Gastrocnemius medialis (tissue), 4 donors: ENCODE measurements around the gene MFSD6. TPM values are rescaled to one million over a fixed set of nuclear protein-coding genes. Genes with fewer than 3 reads are reported as not detected.

Experiments
- ATAC-seq, 2 donors: fragments of 150-250 bp; one replicate each; pipeline ENCODE4 v1.9.1; 2016
- DNase-seq, 2 donors: peaks; one replicate each; pipeline ENCODE4 v3.0.0-alpha.2; 2019
- H3K27ac ChIP-seq, 4 donors: fragments of 200-600 bp; sonication (generic); 1 replicate in 1 of 4; 2 replicates in 3 of 4; pipeline ENCODE4 v1.5.1; 2016 to 2018; ENCODE audit warnings: mild to moderate bottlenecking in 2 of 4, moderate library complexity in 1 of 4
- H3K27me3 ChIP-seq, 3 donors: fragments of 200-600 bp; sonication (generic) in 2 of 3; 1 replicate in 1 of 3; 2 replicates in 2 of 3; pipeline versions ENCODE4 v1.5.1 to v1.6.0; 2016 to 2019; ENCODE audit warnings: mild to moderate bottlenecking in 1 of 3, moderate library complexity in 1 of 3
- H3K36me3 ChIP-seq, 2 donors: fragments of 200-600 bp; sonication (generic) in 1 of 2; one replicate each; pipeline ENCODE4 v1.5.1; 2017 to 2018
- H3K4me1 ChIP-seq, 2 donors: fragments of 200-600 bp; sonication (generic) in 1 of 2; one replicate each; pipeline ENCODE4 v1.5.1; 2016 to 2017; ENCODE audit warnings: mild to moderate bottlenecking in 2 of 2
- H3K4me3 ChIP-seq, 4 donors: fragments of 200-600 bp; sonication (generic) in 3 of 4; 1 replicate in 1 of 4; 2 replicates in 3 of 4; pipeline ENCODE4 v1.5.1; 2016 to 2019; ENCODE audit warnings: mild to moderate bottlenecking in 2 of 4
- H3K9me3 ChIP-seq, 3 donors: fragments of 200-600 bp; sonication (generic) in 2 of 3; 1 replicate in 1 of 3; 2 replicates in 2 of 3; pipeline ENCODE4 v1.5.1; 2016 to 2019
- POLR2A ChIP-seq, 2 donors: fragments of 450-650 bp; IDR thresholded peaks; one replicate each; pipeline ENCODE4 v1.6.1; 2017; ENCODE audit warnings: antibody characterized with exemption in 2 of 2, mild to moderate bottlenecking in 2 of 2, moderate library complexity in 2 of 2
- in situ Hi-C, 4 donors: fragments of 200-750 bp; cut with MboI; loops; one replicate each; pipeline versions ENCODE4 v1.15.0 to v1.8.0; 2017; ENCODE audit warnings: low sequenced_read_pairs in 4 of 4
- intact Hi-C: fragments of 100-400 bp; cut with DNase I; formaldehyde crosslinking; loops from one replicate; pipeline ENCODE4 v1.15.1; 2023; ENCODE audit warnings: low total_unique reads
- total RNA-seq, 4 donors: library from RNA; depleted of rRNA; stranded (reverse); fragments of >200 nt; gene quantifications; one replicate each; pipeline versions ENCODE4 v1.1.0 to v1.2.3, GENCODE V29; 2016
- TF ChIP-seq, protein P1 (sequence below), 5 experiments: fragments of 450-650 bp in 3 of 5; fragments of 200-600 bp in 2 of 5; sonication (generic) in 2 of 5; IDR thresholded peaks in 4 of 5; conservative IDR thresholded peaks in 1 of 5; 1 replicate in 4 of 5; 2 replicates in 1 of 5; pipeline ENCODE4 v1.5.1; 2016 to 2019; ENCODE audit warnings: antibody characterized with exemption in 5 of 5, mild to moderate bottlenecking in 3 of 5, moderate library complexity in 3 of 5

The MFSD6 gene
- total RNA-seq, 4 donors from 2014 or later = 9.3 to 20.3 (median 12.5) TPM

DNA sequence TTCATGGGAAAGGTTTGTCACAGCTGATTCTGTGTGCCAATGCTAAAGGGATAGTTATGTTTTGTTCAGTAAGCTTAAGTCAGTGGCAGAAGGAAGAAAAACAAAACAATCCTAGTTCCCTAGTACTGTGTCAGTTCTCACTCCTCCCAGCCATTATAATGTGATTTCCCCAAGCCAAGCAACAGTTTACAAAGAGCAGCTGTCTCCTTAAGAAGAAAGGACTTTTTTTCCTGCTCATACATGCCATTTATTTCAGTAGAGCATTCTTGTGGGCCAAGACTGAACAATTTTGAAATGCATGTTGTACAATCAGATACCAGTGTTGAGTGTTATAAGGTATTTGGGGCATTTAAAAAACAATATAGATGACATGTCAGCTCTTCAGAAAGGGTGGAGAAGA lies 74.3 kb downstream of the MFSD6 start:
- Histone ChIP-seq H3K4me3 (no peak overlapping the region), H3K27me3 (no peaks in the 10 kb centered on the region), H3K27ac (no peak overlapping the region), H3K9me3 (no peaks in the 10 kb centered on the region), H3K4me1 (peaks cover 0 to 6% of the 10 kb centered on the region in 2 donors), H3K36me3 (no peaks in the 10 kb centered on the region)
- in situ Hi-C loops (no loop called here), intact Hi-C loops (no loop called here)
- no peak for TF ChIP-seq POLR2A (IDR thresholded peaks at IDR 0.05)
- TF ChIP-seq, protein P1, sequence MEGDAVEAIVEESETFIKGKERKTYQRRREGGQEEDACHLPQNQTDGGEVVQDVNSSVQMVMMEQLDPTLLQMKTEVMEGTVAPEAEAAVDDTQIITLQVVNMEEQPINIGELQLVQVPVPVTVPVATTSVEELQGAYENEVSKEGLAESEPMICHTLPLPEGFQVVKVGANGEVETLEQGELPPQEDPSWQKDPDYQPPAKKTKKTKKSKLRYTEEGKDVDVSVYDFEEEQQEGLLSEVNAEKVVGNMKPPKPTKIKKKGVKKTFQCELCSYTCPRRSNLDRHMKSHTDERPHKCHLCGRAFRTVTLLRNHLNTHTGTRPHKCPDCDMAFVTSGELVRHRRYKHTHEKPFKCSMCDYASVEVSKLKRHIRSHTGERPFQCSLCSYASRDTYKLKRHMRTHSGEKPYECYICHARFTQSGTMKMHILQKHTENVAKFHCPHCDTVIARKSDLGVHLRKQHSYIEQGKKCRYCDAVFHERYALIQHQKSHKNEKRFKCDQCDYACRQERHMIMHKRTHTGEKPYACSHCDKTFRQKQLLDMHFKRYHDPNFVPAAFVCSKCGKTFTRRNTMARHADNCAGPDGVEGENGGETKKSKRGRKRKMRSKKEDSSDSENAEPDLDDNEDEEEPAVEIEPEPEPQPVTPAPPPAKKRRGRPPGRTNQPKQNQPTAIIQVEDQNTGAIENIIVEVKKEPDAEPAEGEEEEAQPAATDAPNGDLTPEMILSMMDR (IDR thresholded peaks at IDR 0.05 in 4 of 5, conservative IDR thresholded peaks at IDR 0.05 in 1 of 5) = no peak
- DNase-seq (no peak), ATAC-seq (no peak)

DNA sequence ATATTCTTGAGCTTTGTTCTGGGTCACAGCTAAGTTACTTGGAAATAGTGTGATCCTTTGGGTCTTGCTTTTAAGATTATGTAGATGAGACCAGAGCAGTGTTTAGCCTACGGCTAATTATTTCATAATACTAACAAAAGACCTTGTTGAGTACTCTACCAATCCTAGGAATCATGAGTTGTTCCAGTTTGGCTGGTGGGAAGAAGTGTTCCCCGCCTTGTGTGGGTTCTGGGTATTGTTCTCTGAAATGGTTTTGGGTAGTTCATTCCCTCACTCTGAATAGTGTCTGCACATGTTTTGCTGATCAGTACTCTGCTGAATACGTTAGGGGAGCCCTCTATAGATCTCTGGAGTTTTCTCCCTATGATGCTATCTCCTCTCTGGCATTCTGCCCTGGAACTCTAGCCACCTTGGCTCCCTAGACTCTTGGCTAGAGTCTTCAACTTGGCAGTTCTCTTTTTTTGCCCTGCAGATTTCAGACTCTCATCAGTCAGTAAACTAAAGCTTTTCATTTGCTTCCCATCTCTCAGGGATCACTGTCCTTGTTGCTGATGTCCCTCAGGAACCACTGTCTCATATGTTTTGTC lies 78.0 kb downstream of the MFSD6 start:
- Histone ChIP-seq H3K9me3 (no peaks in the 10 kb centered on the region), H3K4me1 (no peaks in the 10 kb centered on the region), H3K36me3 (no peaks in the 10 kb centered on the region), H3K27ac (no peak overlapping the region), H3K4me3 (no peak overlapping the region), H3K27me3 (no peaks in the 10 kb centered on the region)
- ATAC-seq = no peak
- TF ChIP-seq, protein P1 (IDR thresholded peaks at IDR 0.05 in 4 of 5, conservative IDR thresholded peaks at IDR 0.05 in 1 of 5) = no peak
- TF ChIP-seq POLR2A (IDR thresholded peaks at IDR 0.05) = no peak
- intact Hi-C loops (no loop called here), in situ Hi-C loops (no loop called here)
- no peak for DNase-seq

DNA sequence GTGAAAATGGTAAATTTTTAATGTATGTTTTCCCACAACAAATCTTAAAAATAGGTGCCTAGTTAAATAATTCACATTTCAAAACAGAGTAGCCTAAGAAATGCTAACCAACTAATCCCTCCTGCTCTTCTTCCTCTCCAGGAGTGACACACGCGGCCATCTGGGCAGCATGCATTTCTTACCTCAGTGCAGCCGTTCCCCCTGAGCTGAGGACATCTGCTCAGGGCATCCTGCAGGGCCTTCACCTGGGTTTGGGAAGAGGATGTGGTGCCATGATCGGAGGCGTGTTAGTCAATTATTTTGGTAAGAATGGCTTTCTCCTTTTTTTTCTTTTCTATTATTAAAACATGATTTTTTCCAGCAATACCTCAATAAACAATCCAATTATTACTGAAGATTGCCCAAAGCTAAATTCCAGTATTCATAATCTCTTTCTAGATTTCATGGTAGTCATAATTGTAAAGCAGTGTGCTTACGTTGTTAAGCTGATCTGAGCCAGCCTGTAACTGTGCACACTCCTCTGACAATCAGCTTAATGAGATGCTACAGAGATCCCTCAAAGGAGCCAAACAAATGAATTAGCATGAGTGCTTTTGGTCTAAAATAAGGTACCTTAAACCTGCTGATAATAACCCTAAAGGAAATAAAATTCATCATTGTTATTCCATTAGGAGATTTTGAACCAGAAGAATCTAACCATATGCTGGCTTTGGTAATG lies 80.5 kb downstream of the MFSD6 start:
- Histone ChIP-seq H3K9me3 (no peaks in the 10 kb centered on the region), H3K27me3 (no peaks in the 10 kb centered on the region), H3K27ac (no peak overlapping the region), H3K4me1 (no peaks in the 10 kb centered on the region), H3K4me3 (no peak overlapping the region), H3K36me3 (no peaks in the 10 kb centered on the region)
- no peak for TF ChIP-seq POLR2A (IDR thresholded peaks at IDR 0.05)
- TF ChIP-seq, protein P1 (IDR thresholded peaks at IDR 0.05 in 4 of 5, conservative IDR thresholded peaks at IDR 0.05 in 1 of 5) = no peak
- in situ Hi-C loops (no loop called here), intact Hi-C loops (no loop called here)
- no peak for ATAC-seq
- DNase-seq = no peak

DNA sequence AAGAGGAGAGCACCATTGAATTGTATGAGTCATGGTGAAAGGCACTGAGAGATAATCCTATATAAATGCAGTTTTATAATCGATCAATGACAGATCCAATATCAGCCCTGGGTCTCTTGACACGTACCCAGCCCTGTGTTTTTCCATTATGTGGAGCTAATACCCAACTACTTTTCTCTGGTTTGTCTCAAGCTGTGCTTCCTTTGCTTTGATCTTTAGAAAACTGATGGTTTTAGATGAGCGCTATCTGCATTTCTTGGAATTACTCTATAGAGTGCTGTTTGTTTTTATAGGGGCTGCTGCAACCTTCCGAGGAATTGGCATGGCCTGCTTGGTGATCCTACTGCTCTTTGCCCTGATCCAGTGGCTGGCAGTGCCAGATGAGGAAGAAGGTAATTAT lies 81.3 kb downstream of the MFSD6 start:
- no peak overlapping the region for H3K27ac ChIP-seq
- no peaks in the 10 kb centered on the region for H3K9me3 ChIP-seq
- no peaks in the 10 kb centered on the region for H3K4me1 ChIP-seq
- no peaks in the 10 kb centered on the region for H3K36me3 ChIP-seq
- intact Hi-C loops = no loop called here
- no peaks in the 10 kb centered on the region for H3K27me3 ChIP-seq
- in situ Hi-C loops = no loop called here
- TF ChIP-seq POLR2A (IDR thresholded peaks at IDR 0.05) = no peak
- TF ChIP-seq, protein P1 (IDR thresholded peaks at IDR 0.05 in 4 of 5, conservative IDR thresholded peaks at IDR 0.05 in 1 of 5) = no peak
- ATAC-seq = no peak
- DNase-seq = no peak
- no peak overlapping the region for H3K4me3 ChIP-seq
